DOHH2 (cell line): ENCODE results near the gene AKAP8L.

ENCODE experiments used
- EZH2phosphoT487 ChIP-seq: fragments of 200-600 bp; sonication (generic); IDR thresholded peaks from 2 replicates; pipeline ENCODE4 v1.6.1; 2017; ENCODE audit warnings: borderline replicate concordance, mild to moderate bottlenecking, antibody characterized with exemption, low read length, moderate library complexity, mixed read lengths
- TF ChIP-seq, protein P1 (sequence below): fragments of 200-600 bp; sonication (generic); IDR thresholded peaks from one replicate; pipeline ENCODE4 v1.5.1; 2014; ENCODE audit warnings: antibody characterized with exemption, mild to moderate bottlenecking, low read depth, low read length; ENCODE audit not compliant: poor library complexity, severe bottlenecking

DNA sequence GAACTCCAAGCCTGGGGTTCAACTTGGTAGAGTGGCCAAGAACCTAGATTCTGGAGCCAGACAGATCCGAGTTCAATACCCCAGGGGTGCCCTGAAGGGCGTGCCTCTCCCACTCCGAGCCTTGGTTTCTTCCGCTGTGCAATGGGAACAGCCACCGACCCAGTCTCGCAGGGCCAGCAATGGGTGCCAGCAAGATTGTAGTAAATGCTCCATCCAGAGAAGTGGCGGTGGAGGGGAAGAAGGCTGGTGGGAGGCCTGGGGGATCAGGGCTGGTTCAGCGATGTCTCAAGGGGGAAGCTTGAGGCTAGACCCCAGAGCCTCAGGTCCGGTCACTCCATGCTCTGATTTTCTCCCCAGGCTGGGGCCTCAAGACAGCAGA, 26.4 kb upstream of the AKAP8L start:
- TF ChIP-seq, protein P1, sequence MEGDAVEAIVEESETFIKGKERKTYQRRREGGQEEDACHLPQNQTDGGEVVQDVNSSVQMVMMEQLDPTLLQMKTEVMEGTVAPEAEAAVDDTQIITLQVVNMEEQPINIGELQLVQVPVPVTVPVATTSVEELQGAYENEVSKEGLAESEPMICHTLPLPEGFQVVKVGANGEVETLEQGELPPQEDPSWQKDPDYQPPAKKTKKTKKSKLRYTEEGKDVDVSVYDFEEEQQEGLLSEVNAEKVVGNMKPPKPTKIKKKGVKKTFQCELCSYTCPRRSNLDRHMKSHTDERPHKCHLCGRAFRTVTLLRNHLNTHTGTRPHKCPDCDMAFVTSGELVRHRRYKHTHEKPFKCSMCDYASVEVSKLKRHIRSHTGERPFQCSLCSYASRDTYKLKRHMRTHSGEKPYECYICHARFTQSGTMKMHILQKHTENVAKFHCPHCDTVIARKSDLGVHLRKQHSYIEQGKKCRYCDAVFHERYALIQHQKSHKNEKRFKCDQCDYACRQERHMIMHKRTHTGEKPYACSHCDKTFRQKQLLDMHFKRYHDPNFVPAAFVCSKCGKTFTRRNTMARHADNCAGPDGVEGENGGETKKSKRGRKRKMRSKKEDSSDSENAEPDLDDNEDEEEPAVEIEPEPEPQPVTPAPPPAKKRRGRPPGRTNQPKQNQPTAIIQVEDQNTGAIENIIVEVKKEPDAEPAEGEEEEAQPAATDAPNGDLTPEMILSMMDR, result no peak
- no peak for TF ChIP-seq EZH2phosphoT487
